Measurements from ENCODE around the gene ZNF385B.

- TF ChIP-seq CTCF (IDR thresholded peaks at IDR 0.05), result no peak
- no peak for TF ChIP-seq POLR2AphosphoS5 (IDR thresholded peaks at IDR 0.05)
- TF ChIP-seq EP300 (IDR thresholded peaks at IDR 0.05), result no peak
Measured at GRCh38 chr2:179613701-179614100, 247.7 kb downstream of the ZNF385B start.
